ENCODE results near the gene CNTNAP2.

GRCh38 chr7:147777309-147777708 lies 1660.7 kb downstream of the CNTNAP2 start:
- TF ChIP-seq POLR2A (IDR thresholded peaks at IDR 0.05; ENCODE audit: low read length) (no peak), GATA1 (IDR thresholded peaks at IDR 0.05; ENCODE audit: low read depth, low read length) (no peak)
